Transverse colon (tissue), 4 donors: ENCODE results near the gene NECTIN1. TPM values are rescaled to one million over a fixed set of nuclear protein-coding genes. Genes with fewer than 3 reads are reported as not detected.

ENCODE experiments used
- DNase-seq: peaks from one replicate; pipeline ENCODE4 v3.0.0-alpha.2; 2019
- H3K27ac ChIP-seq, 4 donors: fragments of 200-600 bp; sonication (generic); 2 replicates each; pipeline ENCODE4 v1.5.1; 2016 to 2018; ENCODE audit warnings: inconsistent platforms in 4 of 4
- H3K27me3 ChIP-seq: fragments of 200-600 bp; sonication (generic); 2 replicates; pipeline ENCODE4 v1.5.1; 2017; ENCODE audit warnings: inconsistent platforms
- H3K36me3 ChIP-seq, 4 donors: fragments of 200-600 bp; sonication (generic); 2 replicates each; pipeline ENCODE4 v1.5.1; 2017 to 2019; ENCODE audit warnings: inconsistent platforms in 4 of 4
- H3K4me1 ChIP-seq, 4 donors: fragments of 200-600 bp; sonication (generic); 2 replicates each; pipeline ENCODE4 v1.5.1; 2017 to 2020; ENCODE audit warnings: inconsistent platforms in 4 of 4
- H3K4me3 ChIP-seq, 4 donors: fragments of 200-600 bp; sonication (generic); 1 replicate in 1 of 4; 2 replicates in 3 of 4; pipeline versions ENCODE4 v1.5.1 to v1.6.1; 2017 to 2019; ENCODE audit warnings: inconsistent platforms in 4 of 4
- H3K9me3 ChIP-seq, 2 donors: fragments of 200-600 bp; sonication (generic); 2 replicates each; pipeline ENCODE4 v1.5.1; 2017 to 2019; ENCODE audit warnings: inconsistent platforms in 2 of 2
- CTCF ChIP-seq, 5 experiments: fragments of 200-600 bp in 3 of 5; fragments of 450-650 bp in 2 of 5; sonication (generic) in 3 of 5; IDR thresholded peaks; 1 replicate in 2 of 5; 2 replicates in 3 of 5; pipeline ENCODE4 v1.5.1; 2016 to 2017; ENCODE audit warnings: antibody characterized with exemption in 5 of 5, inconsistent platforms in 3 of 5, mild to moderate bottlenecking in 2 of 5, moderate library complexity in 1 of 5
- EP300 ChIP-seq: sonication (generic); formaldehyde crosslinking; IDR thresholded peaks from one replicate; pipeline ENCODE4 v1.6.1; 2017; ENCODE audit warnings: antibody characterized with exemption, low read depth
- POLR2A ChIP-seq: fragments of 450-650 bp; IDR thresholded peaks from one replicate; pipeline ENCODE4 v1.6.1; 2016; ENCODE audit warnings: antibody characterized with exemption, mild to moderate bottlenecking, moderate library complexity
- POLR2AphosphoS5 ChIP-seq, 3 donors: sonication (generic); formaldehyde crosslinking; IDR thresholded peaks; one replicate each; pipeline ENCODE4 v1.6.1; 2016; ENCODE audit warnings: antibody characterized with exemption in 3 of 3
- WGBS, 2 donors: methylation state at CpG; one replicate each; pipeline ENCODE4 v1.1.5; 2018; ENCODE audit warnings: low coverage in 1 of 2; 5-methylcytosine and 5-hydroxymethylcytosine counted together
- in situ Hi-C, 4 donors: fragments of 200-750 bp; cut with MboI; loops; one replicate each; pipeline versions ENCODE4 v1.15.0 to v1.15.1; 2017; ENCODE audit warnings: low sequenced_read_pairs in 3 of 4, low pct_ligation_motif_present in 1 of 4, low pct_unique_long_range_greater_than_20kb in 1 of 4
- intact Hi-C: fragments of 100-400 bp; cut with DNase I; formaldehyde crosslinking; loops from one replicate; pipeline ENCODE4 v1.15.1; 2023; ENCODE audit warnings: low total_unique reads
- total RNA-seq, 4 donors: library from RNA; depleted of rRNA; stranded (reverse); fragments of >200 nt; gene quantifications; one replicate each; pipeline ENCODE4 v1.1.0, GENCODE V29; 2016

The NECTIN1 gene
- total RNA-seq, 4 donors from 2014 or later = 11.0 to 71.2 (median 12.6) TPM

GRCh38 chr11:119626197-119626841 lies 102.7 kb downstream of the NECTIN1 start:
- WGBS, 2 donors = 29 to 56% methylated on average over 3 to 7 of the region's 7 CpGs
- H3K27ac ChIP-seq = no peak overlapping the region
- no peak for DNase-seq
- H3K4me1 ChIP-seq = no peaks in the 10 kb centered on the region
- TF ChIP-seq POLR2AphosphoS5 (IDR thresholded peaks at IDR 0.05) = no peak
- no peak for TF ChIP-seq CTCF (IDR thresholded peaks at IDR 0.05)
- TF ChIP-seq POLR2A = no peak
- no peak for TF ChIP-seq EP300
- no peaks in the 10 kb centered on the region for H3K27me3 ChIP-seq
- in situ Hi-C loops (no loop called here), intact Hi-C loops (no loop called here)
- no peak overlapping the region for H3K4me3 ChIP-seq
- no peaks in the 10 kb centered on the region for H3K9me3 ChIP-seq
- H3K36me3 ChIP-seq = no peaks in the 10 kb centered on the region

GRCh38 chr11:119625206-119625978 lies 103.6 kb downstream of the NECTIN1 start:
- in situ Hi-C loops = no loop called here
- no peak overlapping the region for H3K4me3 ChIP-seq
- no peaks in the 10 kb centered on the region for H3K4me1 ChIP-seq
- WGBS, 2 donors = 60 to 72% methylated on average over 2 to 18 of the region's 19 CpGs
- no peaks in the 10 kb centered on the region for H3K36me3 ChIP-seq
- H3K27me3 ChIP-seq = no peaks in the 10 kb centered on the region
- no peaks in the 10 kb centered on the region for H3K9me3 ChIP-seq
- intact Hi-C loops = no loop called here
- TF ChIP-seq EP300 = no peak
- TF ChIP-seq POLR2A = no peak
- no peak for TF ChIP-seq CTCF (IDR thresholded peaks at IDR 0.05)
- no peak for TF ChIP-seq POLR2AphosphoS5 (IDR thresholded peaks at IDR 0.05)
- no peak overlapping the region for H3K27ac ChIP-seq
- DNase-seq = no peak

- Histone ChIP-seq H3K27ac (no peak overlapping the region), H3K9me3 (no peaks in the 10 kb centered on the region), H3K4me3 (no peak overlapping the region), H3K27me3 (peaks cover 3% of the 10 kb centered on the region), H3K36me3 (no peaks in the 10 kb centered on the region), H3K4me1 (no peaks in the 10 kb centered on the region)
- intact Hi-C loops (no loop called here), in situ Hi-C loops (no loop called here)
- no peak for DNase-seq
- 86% methylated on average over 6 of the region's 6 CpGs; no CpG with 5 or more reads in 1 of the 2 donors for WGBS, 2 donors
- TF ChIP-seq CTCF (IDR thresholded peaks at IDR 0.05) (no peak), EP300 (no peak), POLR2AphosphoS5 (IDR thresholded peaks at IDR 0.05) (no peak), POLR2A (no peak)
These were observed 104.4 kb downstream of the NECTIN1 start for GRCh38 chr11:119624629-119625028.

DNA sequence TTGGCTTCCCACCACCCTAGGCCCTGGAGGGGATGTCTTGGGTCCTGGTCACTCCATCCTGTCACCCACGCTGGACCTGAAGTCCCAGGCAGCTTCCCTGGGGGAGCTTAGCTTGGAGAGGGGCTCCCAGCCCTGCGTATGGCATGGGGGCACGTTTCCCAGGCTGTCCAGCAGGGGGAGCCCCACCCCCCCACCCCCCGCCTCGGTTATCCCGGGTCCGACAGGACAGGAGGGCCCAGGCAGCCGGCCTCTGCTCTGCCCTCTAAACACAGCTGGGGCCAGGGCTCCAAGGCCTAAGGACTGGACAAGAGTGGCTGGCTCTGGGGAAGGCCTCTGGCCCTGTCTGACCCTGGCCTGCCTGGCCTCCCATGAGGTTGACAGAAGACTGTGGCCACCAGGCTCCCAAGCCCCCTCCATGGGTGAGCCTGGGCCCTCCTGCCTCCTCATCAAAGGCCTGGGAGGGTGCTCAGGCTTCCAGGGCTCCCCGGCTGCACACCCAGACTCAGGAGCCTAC lies 104.8 kb downstream of the NECTIN1 start:
- TF ChIP-seq POLR2A (no peak), EP300 (no peak), CTCF (IDR thresholded peaks at IDR 0.05) (peak in 3 of 5 experiments; percentile 53 to 63 (median 59)), POLR2AphosphoS5 (IDR thresholded peaks at IDR 0.05) (no peak)
- Histone ChIP-seq H3K9me3 (no peaks in the 10 kb centered on the region), H3K4me3 (no peak overlapping the region), H3K27ac (no peak overlapping the region), H3K36me3 (no peaks in the 10 kb centered on the region), H3K27me3 (peaks cover 5% of the 10 kb centered on the region), H3K4me1 (no peaks in the 10 kb centered on the region)
- in situ Hi-C loops = no loop called here
- intact Hi-C loops = no loop called here
- 67% methylated on average over 1 of the region's 9 CpGs; no CpG with 5 or more reads in 1 of the 2 donors for WGBS, 2 donors
- no peak for DNase-seq
